Neural cell (in vitro differentiated cells): Measurements from ENCODE around the gene TPCN1. TPM values are rescaled to one million over a fixed set of nuclear protein-coding genes. Genes with fewer than 3 reads are reported as not detected.

Experiments
- H2AFZ ChIP-seq: fragments of 200-600, 300-800 bp; sonication (generic), shearing (Covaris generic); 2 replicates; pipeline ENCODE4 v1.6.0; 2014; ENCODE audit warnings: low read depth, mild to moderate bottlenecking, antibody characterized with exemption, low read length, moderate library complexity
- H3F3A ChIP-seq: fragments of 200-600 bp; shearing (Covaris generic); 2 replicates; pipeline ENCODE4 v1.6.1; 2016; ENCODE audit warnings: mild to moderate bottlenecking, moderate library complexity, mixed read lengths, antibody characterized with exemption, low read length; ENCODE audit not compliant: insufficient read depth, poor library complexity, severe bottlenecking
- H3K27ac ChIP-seq: fragments of 200-600, 300-800 bp; sonication (generic), shearing (Covaris generic); 2 replicates; pipeline ENCODE4 v1.5.1; 2014; ENCODE audit warnings: mild to moderate bottlenecking, low read length, moderate library complexity
- H3K27me3 ChIP-seq: fragments of 300-800, 200-600 bp; sonication (generic), shearing (Covaris generic); 2 replicates; pipeline ENCODE4 v1.6.0; 2014; ENCODE audit warnings: mild to moderate bottlenecking, low read depth, low read length, moderate library complexity; ENCODE audit not compliant: insufficient read depth
- H3K36me3 ChIP-seq: fragments of 300-800, 200-600 bp; sonication (generic), shearing (Covaris generic); 2 replicates; pipeline ENCODE4 v1.5.1; 2014; ENCODE audit warnings: mild to moderate bottlenecking, antibody characterized with exemption, low read length, moderate library complexity; ENCODE audit not compliant: insufficient read depth
- H3K4me2 ChIP-seq: fragments of 300-800, 200-600 bp; sonication (generic), shearing (Covaris generic); 2 replicates; pipeline ENCODE4 v1.6.0; 2014; ENCODE audit warnings: mild to moderate bottlenecking, low read length
- H3K4me3 ChIP-seq: fragments of 300-800, 200-600 bp; sonication (generic), shearing (Covaris generic); 2 replicates; pipeline ENCODE4 v1.5.1; 2014; ENCODE audit warnings: mild to moderate bottlenecking, low read length, moderate library complexity
- H3K79me2 ChIP-seq: fragments of 200-600 bp; shearing (Covaris generic); replicated peaks from 2 replicates; pipeline ENCODE4 v1.6.0; 2014; ENCODE audit warnings: mild to moderate bottlenecking, low read length, moderate library complexity; ENCODE audit not compliant: insufficient read depth
- H3K9ac ChIP-seq: fragments of 300-800, 200-600 bp; sonication (generic), shearing (Covaris generic); 2 replicates; pipeline ENCODE4 v1.6.1; 2016; ENCODE audit warnings: mild to moderate bottlenecking, low read length, mixed read lengths
- H3K9me2 ChIP-seq: fragments of 200-600 bp; shearing (Covaris generic); 2 replicates; pipeline ENCODE4 v1.6.1; 2016; ENCODE audit warnings: mild to moderate bottlenecking, low read length, mixed read lengths; ENCODE audit not compliant: insufficient read depth
- H3K9me3 ChIP-seq: fragments of 200-600, 300-800 bp; sonication (generic), shearing (Covaris generic); 2 replicates; pipeline ENCODE4 v1.6.1; 2016; ENCODE audit warnings: mild to moderate bottlenecking, mixed run types, low read length, moderate library complexity, mixed read lengths
- H4K20me1 ChIP-seq: fragments of 200-600 bp; shearing (Covaris generic); 2 replicates; pipeline ENCODE4 v1.6.1; 2016; ENCODE audit warnings: mild to moderate bottlenecking, mixed run types; ENCODE audit not compliant: insufficient read depth
- CTCF ChIP-seq: fragments of 450-650 bp; IDR thresholded peaks from 2 replicates; pipeline ENCODE4 v1.5.1; 2014; ENCODE audit warnings: antibody characterized with exemption, mild to moderate bottlenecking, moderate library complexity; ENCODE audit not compliant: poor library complexity, severe bottlenecking
- EP300 ChIP-seq: fragments of 450-650 bp; conservative IDR thresholded peaks from 2 replicates; pipeline ENCODE4 v1.6.1; 2014; ENCODE audit warnings: antibody characterized with exemption, mild to moderate bottlenecking, moderate library complexity; ENCODE audit not compliant: poor library complexity, severe bottlenecking
- EZH2 ChIP-seq: fragments of 200-600, 300-800 bp; shearing (Covaris generic), sonication (generic); IDR thresholded peaks from 2 replicates; pipeline ENCODE4 v1.6.1; 2014; ENCODE audit warnings: antibody characterized with exemption, low read length, borderline replicate concordance, mild to moderate bottlenecking; ENCODE audit not compliant: insufficient read depth, poor library complexity, severe bottlenecking
- MXI1 ChIP-seq: fragments of 450-650 bp; conservative IDR thresholded peaks from 2 replicates; pipeline ENCODE4 v1.6.1; 2014; ENCODE audit warnings: antibody characterized with exemption, mild to moderate bottlenecking; ENCODE audit not compliant: poor library complexity, severe bottlenecking
- POLR2AphosphoS5 ChIP-seq: IDR thresholded peaks from 2 replicates; pipeline ENCODE4 v1.6.1; 2012
- RAD21 ChIP-seq: fragments of 450-650 bp; conservative IDR thresholded peaks from 2 replicates; pipeline ENCODE4 v1.6.1; 2014; ENCODE audit warnings: antibody characterized with exemption, mild to moderate bottlenecking, moderate library complexity
- REST ChIP-seq: IDR thresholded peaks from 2 replicates; pipeline ENCODE4 v1.6.1; 2012; ENCODE audit warnings: borderline replicate concordance
- SMC3 ChIP-seq: fragments of 450-650 bp; conservative IDR thresholded peaks from 2 replicates; pipeline ENCODE4 v1.6.1; 2014; ENCODE audit warnings: antibody characterized with exemption, mild to moderate bottlenecking, moderate library complexity; ENCODE audit not compliant: poor library complexity
- TAF1 ChIP-seq: IDR thresholded peaks from 2 replicates; pipeline ENCODE4 v1.6.1; 2012; ENCODE audit warnings: low read depth
- polyA plus RNA-seq: library from polyadenylated mRNA; depleted of rRNA; stranded (reverse); fragments of >200 nt; gene quantifications from 2 replicates; pipeline ENCODE4 v1.2.3, GENCODE V29; 2014

The TPCN1 gene
- polyA plus RNA-seq, 1 donor from 2014 or later = 4.0 TPM

- Histone ChIP-seq H4K20me1 (no peaks in the 10 kb centered on the region), H3K9me2 (no peaks in the 10 kb centered on the region), H3K79me2 (no peaks in the 10 kb centered on the region), H3K9ac (no peak overlapping the region), H3F3A (no peaks in the 10 kb centered on the region), H3K36me3 (no peaks in the 10 kb centered on the region), H2AFZ (no peak overlapping the region), H3K4me3 (no peak overlapping the region), H3K27ac (no peak overlapping the region), H3K4me2 (no peak overlapping the region), H3K27me3 (no peaks in the 10 kb centered on the region), H3K9me3 (no peaks in the 10 kb centered on the region)
- TF ChIP-seq POLR2AphosphoS5 = no peak
- no peak for TF ChIP-seq EZH2
- TF ChIP-seq CTCF = no peak
- TF ChIP-seq REST = no peak
- TF ChIP-seq MXI1 = no peak
- no peak for TF ChIP-seq EP300
- TF ChIP-seq SMC3 = no peak
- TF ChIP-seq TAF1 = no peak
- TF ChIP-seq RAD21 = no peak
These were observed 125.1 kb downstream of the TPCN1 start for GRCh38 chr12:113346353-113346752.

- no peak for TF ChIP-seq EP300
- TF ChIP-seq POLR2AphosphoS5 = no peak
- no peak for TF ChIP-seq CTCF
- TF ChIP-seq TAF1 = no peak
- no peak for TF ChIP-seq RAD21
- no peak for TF ChIP-seq REST
- no peak for TF ChIP-seq SMC3
- no peak for TF ChIP-seq EZH2
- no peak for TF ChIP-seq MXI1
- H3K79me2 ChIP-seq = no peaks in the 10 kb centered on the region
- H3K9me3 ChIP-seq = no peaks in the 10 kb centered on the region
- H4K20me1 ChIP-seq = no peaks in the 10 kb centered on the region
- H3K36me3 ChIP-seq = no peaks in the 10 kb centered on the region
- no peak overlapping the region for H2AFZ ChIP-seq
- no peaks in the 10 kb centered on the region for H3F3A ChIP-seq
- H3K4me2 ChIP-seq = no peak overlapping the region
- H3K4me3 ChIP-seq = no peak overlapping the region
- H3K27me3 ChIP-seq = no peaks in the 10 kb centered on the region
- H3K27ac ChIP-seq = no peak overlapping the region
- no peaks in the 10 kb centered on the region for H3K9me2 ChIP-seq
- H3K9ac ChIP-seq = no peak overlapping the region
These were observed 125.8 kb downstream of the TPCN1 start for GRCh38 chr12:113347107-113347506.
